Caco-2 (cell line): ENCODE results near the gene ABI3BP. TPM values are rescaled to one million over a fixed set of nuclear protein-coding genes. Genes with fewer than 3 reads are reported as not detected.

Source experiments
- BruUV-seq: library from RNA; stranded (reverse); fragments of 400-500 nt; replicated peaks from 2 replicates; lab custom pipeline; 2021; lab: Mats Ljungman, UMichigan
- CTCF ChIA-PET: fragments of 300-600 bp; sonication (Branson Sonifier 250); formaldehyde crosslinking; loops from one replicate; lab custom pipeline; 2022; ENCODE audit warnings: antibody characterized with exemption; lab: Charles Lee
- POLR2A ChIA-PET: fragments of 300-600 bp; sonication (Branson Sonifier 250); formaldehyde crosslinking; loops from one replicate; lab custom pipeline; 2022; ENCODE audit warnings: antibody characterized with exemption; lab: Charles Lee
- DNase-seq, 2 experiments: peaks; one replicate each; pipeline versions ENCODE4 v3.0.0 to v3.0.0-alpha.2; 2020 to 2022
- H3K27me3 ChIP-seq: replicated peaks from 2 replicates; pipeline ENCODE4 v1.6.0; 2011; ENCODE audit warnings: low read length; ENCODE audit not compliant: control insufficient read depth, insufficient read depth
- H3K36me3 ChIP-seq: 2 replicates; pipeline ENCODE4 v1.5.1; 2011; ENCODE audit warnings: low read length; ENCODE audit not compliant: control insufficient read depth, insufficient read depth
- H3K4me1 ChIP-seq: fragments of 250-450 bp; sonication (Bioruptor Pico); 2 replicates; pipeline ENCODE4 v1.5.1; 2020; ENCODE audit warnings: mild to moderate bottlenecking
- H3K4me3 ChIP-seq: 2 replicates; pipeline ENCODE4 v1.5.1; 2011; ENCODE audit warnings: low read depth, mild to moderate bottlenecking, control low read depth, low read length
- H3K9me3 ChIP-seq: fragments of 250-450 bp; sonication (Bioruptor Pico); 2 replicates; pipeline ENCODE4 v1.5.1; 2020; ENCODE audit warnings: mild to moderate bottlenecking, moderate library complexity
- H3K27ac Mint-ChIP-seq: one replicate; pipeline ENCODE4 v1.8.0; 2022; ENCODE audit warnings: mixed read lengths; ENCODE audit not compliant: unreplicated experiment
- H3K27me3 Mint-ChIP-seq: one replicate; pipeline ENCODE4 v1.8.0; 2022; ENCODE audit warnings: mixed read lengths; ENCODE audit not compliant: insufficient read depth, unreplicated experiment
- H3K36me3 Mint-ChIP-seq: one replicate; pipeline ENCODE4 v1.8.0; 2022; ENCODE audit warnings: mild to moderate bottlenecking, mixed read lengths; ENCODE audit not compliant: insufficient read depth, unreplicated experiment
- H3K4me1 Mint-ChIP-seq: one replicate; pipeline ENCODE4 v1.8.0; 2022; ENCODE audit warnings: low read depth, mixed read lengths; ENCODE audit not compliant: unreplicated experiment
- H3K4me3 Mint-ChIP-seq: one replicate; pipeline ENCODE4 v1.8.0; 2022; ENCODE audit warnings: mild to moderate bottlenecking, moderate library complexity, mixed read lengths; ENCODE audit not compliant: unreplicated experiment
- H3K9me3 Mint-ChIP-seq: one replicate; pipeline ENCODE4 v1.8.0; 2022; ENCODE audit warnings: mixed read lengths; ENCODE audit not compliant: unreplicated experiment
- CTCF ChIP-seq, 2 experiments: fragments of 200-600 bp in 1 of 2; IDR thresholded peaks; 1 replicate in 1 of 2; 2 replicates in 1 of 2; pipeline versions ENCODE4 v1.5.1 to v1.8.0; 2011 to 2022; ENCODE audit warnings: antibody characterized with exemption in 1 of 2, control low read depth in 1 of 2, inconsistent platforms in 1 of 2, low read depth in 1 of 2, low read length in 1 of 2, mild to moderate bottlenecking in 1 of 2, moderate library complexity in 1 of 2; ENCODE audit not compliant: insufficient read depth in 1 of 2, severe bottlenecking in 1 of 2, unreplicated experiment in 1 of 2
- intact Hi-C: fragments of 100-400 bp; cut with micrococcal nuclease; formaldehyde crosslinking; loops from one replicate; pipeline ENCODE4 v1.10.0; 2022; ENCODE audit not compliant: unreplicated experiment
- total RNA-seq: library from RNA; stranded (reverse); gene quantifications from 2 replicates; pipeline ENCODE4 v1.2.3, GENCODE V29; 2022

ABI3BP gene
- total RNA-seq, 1 experiment from 2014 or later: not detected

GRCh38 chr3:100941041-100941440 is 52.2 kb downstream of the ABI3BP start:
- peaks cover 2% of the 10 kb centered on the region for H3K27me3 Mint-ChIP-seq
- H3K27ac Mint-ChIP-seq: no peak overlapping the region

GRCh38 chr3:100936931-100937330 is 56.3 kb downstream of the ABI3BP start:
- Mint-ChIP-seq H3K36me3 (no peaks in the 10 kb centered on the region), H3K9me3 (no peaks in the 10 kb centered on the region), H3K4me1 (no peaks in the 10 kb centered on the region), H3K4me3 (no peak overlapping the region), H3K27ac (no peak overlapping the region), H3K27me3 (peaks cover 2% of the 10 kb centered on the region)
- ChIA-PET CTCF (no interaction called here), POLR2A (no interaction called here)
- BruUV-seq: no TSS peak
- Histone ChIP-seq H3K4me3 (no peak overlapping the region), H3K4me1 (no peaks in the 10 kb centered on the region), H3K36me3 (no peaks in the 10 kb centered on the region), H3K9me3 (no peaks in the 10 kb centered on the region), H3K27me3 (no peaks in the 10 kb centered on the region)
- no peak for DNase-seq
- TF ChIP-seq CTCF (IDR thresholded peaks at IDR 0.05; ENCODE audit: insufficient read depth in 1 of 2, low read depth in 1 of 2, low read length in 1 of 2, severe bottlenecking in 1 of 2, unreplicated experiment in 1 of 2): no peak
- intact Hi-C loops: no loop called here

More at GRCh38 chr3:100941041-100941440, 52.2 kb downstream of the ABI3BP start:
- Mint-ChIP-seq H3K9me3 (no peaks in the 10 kb centered on the region), H3K4me3 (no peak overlapping the region), H3K36me3 (no peaks in the 10 kb centered on the region), H3K4me1 (no peaks in the 10 kb centered on the region)
- Histone ChIP-seq H3K9me3 (no peaks in the 10 kb centered on the region), H3K36me3 (no peaks in the 10 kb centered on the region), H3K4me1 (no peaks in the 10 kb centered on the region), H3K4me3 (no peak overlapping the region), H3K27me3 (no peaks in the 10 kb centered on the region)
- DNase-seq: no peak
- intact Hi-C loops: no loop called here
- ChIA-PET POLR2A (no interaction called here), CTCF (no interaction called here)
- BruUV-seq: no TSS peak
- no peak for TF ChIP-seq CTCF (IDR thresholded peaks at IDR 0.05; ENCODE audit: insufficient read depth in 1 of 2, low read depth in 1 of 2, low read length in 1 of 2, severe bottlenecking in 1 of 2, unreplicated experiment in 1 of 2)

- Mint-ChIP-seq H3K4me3 (no peak overlapping the region), H3K27ac (no peak overlapping the region), H3K4me1 (no peaks in the 10 kb centered on the region), H3K27me3 (no peaks in the 10 kb centered on the region), H3K9me3 (no peaks in the 10 kb centered on the region), H3K36me3 (no peaks in the 10 kb centered on the region)
- Histone ChIP-seq H3K4me3 (no peak overlapping the region), H3K4me1 (no peaks in the 10 kb centered on the region), H3K9me3 (no peaks in the 10 kb centered on the region), H3K27me3 (no peaks in the 10 kb centered on the region), H3K36me3 (no peaks in the 10 kb centered on the region)
- BruUV-seq: no TSS peak
- ChIA-PET CTCF (no interaction called here), POLR2A (no interaction called here)
- no peak for TF ChIP-seq CTCF (IDR thresholded peaks at IDR 0.05; ENCODE audit: insufficient read depth in 1 of 2, low read depth in 1 of 2, low read length in 1 of 2, severe bottlenecking in 1 of 2, unreplicated experiment in 1 of 2)
- intact Hi-C loops: no loop called here
- DNase-seq: no peak
Observed at GRCh38 chr3:100932491-100932890, 60.7 kb downstream of the ABI3BP start.
